Subcutaneous adipose tissue (tissue), 4 donors: ENCODE results near the gene ZNF157. TPM values are rescaled to one million over a fixed set of nuclear protein-coding genes. Genes with fewer than 3 reads are reported as not detected.

Source experiments
- CTCF ChIP-seq: fragments of 450-650 bp; IDR thresholded peaks from one replicate; pipeline ENCODE4 v1.5.1; 2016; ENCODE audit warnings: low read depth, mild to moderate bottlenecking, control low read depth, antibody characterized with exemption, moderate library complexity
- total RNA-seq, 4 donors: library from RNA; depleted of rRNA; stranded (reverse); fragments of >200 nt; gene quantifications; one replicate each; pipeline ENCODE4 v1.1.0, GENCODE V29; 2016

ZNF157 gene
- not detected for total RNA-seq

DNA sequence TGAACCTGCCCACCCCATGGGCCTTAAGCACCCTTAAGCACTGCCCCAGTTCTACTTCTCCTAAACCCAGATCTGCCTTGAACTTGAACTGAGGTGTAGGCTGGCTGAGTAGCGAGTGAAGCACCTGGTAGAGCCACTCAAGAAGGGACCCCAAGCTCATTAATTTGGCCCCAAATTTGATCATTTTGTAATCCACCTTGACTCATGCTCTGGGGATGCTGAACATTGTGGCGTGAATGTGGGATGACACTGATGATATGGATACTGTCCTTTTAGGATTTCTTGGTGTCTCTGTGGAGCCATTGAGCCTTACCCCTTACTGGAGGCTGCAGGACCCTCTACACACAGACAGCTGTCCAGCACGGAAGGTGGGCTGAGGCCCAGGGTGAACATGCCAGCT, at the start of gene ZNF157:
Gene ZNF157, plus strand, starts transcription at position 301 of the 400 bp plus-strand sequence. Its CDS starts 91 bp downstream, at position 392.
- TF ChIP-seq CTCF: no peak

GRCh38 chrX:47321386-47321785, 49.0 kb upstream of the ZNF157 start:
- no peak for TF ChIP-seq CTCF

- no peak for TF ChIP-seq CTCF
Measured at GRCh38 chrX:47321823-47322371, 48.5 kb upstream of the ZNF157 start.

DNA sequence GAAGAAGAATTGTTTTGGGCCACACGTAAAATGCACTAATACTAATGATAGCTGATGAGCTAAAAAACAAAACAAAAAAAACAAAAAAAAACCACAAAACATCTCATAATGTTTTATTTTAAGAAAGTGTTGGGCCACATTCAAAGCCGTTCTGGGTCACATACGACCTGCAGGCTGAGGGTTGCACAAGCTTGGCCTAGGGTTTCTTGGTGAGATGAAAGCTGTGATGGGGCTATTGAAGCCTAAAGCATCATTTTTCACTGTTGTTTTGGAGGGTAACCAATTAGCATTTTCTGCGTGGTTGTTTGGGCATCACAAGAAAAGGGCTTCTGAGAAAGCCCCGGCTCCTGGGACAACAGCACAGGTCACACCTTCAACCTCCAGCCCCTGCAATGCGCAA, 42.5 kb upstream of the ZNF157 start:
- no peak for TF ChIP-seq CTCF

- TF ChIP-seq CTCF: no peak
Measured at GRCh38 chrX:47351706-47352105, 18.7 kb upstream of the ZNF157 start.

GRCh38 chrX:47358387-47359065, 11.9 kb upstream of the ZNF157 start:
- no peak for TF ChIP-seq CTCF

- no peak for TF ChIP-seq CTCF
Measured at GRCh38 chrX:47360423-47361179, 9.8 kb upstream of the ZNF157 start.
